ENCODE measurements around the gene THOC2.

DNA sequence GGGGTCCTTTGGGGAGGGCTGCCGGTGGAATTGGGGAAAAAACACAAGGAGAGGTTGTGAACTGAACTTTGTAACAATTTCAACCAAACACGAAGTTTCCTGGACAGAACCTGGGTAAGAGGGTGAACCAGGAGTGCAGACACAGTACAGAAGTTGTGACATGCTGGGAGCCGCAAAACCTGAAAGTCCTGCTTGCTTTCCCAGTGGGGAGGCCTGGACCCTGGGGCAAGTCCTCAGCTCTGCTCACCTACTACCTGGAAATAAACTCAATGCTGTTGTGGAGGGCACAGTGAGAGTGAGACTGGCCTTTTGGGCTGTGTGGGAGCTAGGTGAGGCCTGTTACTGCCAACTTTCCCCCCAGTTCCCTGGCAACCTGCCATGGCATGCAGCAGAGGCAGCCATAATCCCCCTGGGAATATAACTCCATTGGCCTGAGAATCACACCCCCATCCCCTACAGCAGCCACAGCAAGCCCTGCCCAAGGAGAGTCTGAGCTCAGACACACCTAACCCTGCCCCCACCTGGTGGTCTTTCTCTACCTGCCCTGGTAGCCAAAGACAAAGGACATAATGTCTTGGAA, 162.8 kb downstream of the THOC2 start:
- TF ChIP-seq CTCF (IDR thresholded peaks at IDR 0.05): no peak
- TF ChIP-seq POLR2A (IDR thresholded peaks at IDR 0.05): no peak
